Cerebellar nuclear complex (tissue), 1 donor: ENCODE results near the gene MPV17L2.

Experiments used
- DNase-seq, 2 experiments: peaks; one replicate each; lab custom pipeline; 2025; lab: John Stamatoyannopoulos, UW

Gene MPV17L2

GRCh38 chr19:18218600-18218999 is 25.6 kb downstream of the MPV17L2 start:
- DNase-seq = no peak

- DNase-seq = no peak
Observed at GRCh38 chr19:18219911-18220631, 27.1 kb downstream of the MPV17L2 start.

- DNase-seq = no peak
Observed at GRCh38 chr19:18220632-18221275, 27.7 kb downstream of the MPV17L2 start.

- DNase-seq = no peak
Observed at GRCh38 chr19:18221815-18222725, 29.1 kb downstream of the MPV17L2 start.

GRCh38 chr19:18223860-18224524 is 31.0 kb downstream of the MPV17L2 start:
- no peak for DNase-seq

- peak in 1 of 2 experiments; percentile 36 for DNase-seq
Observed at GRCh38 chr19:18224525-18225354, 31.7 kb downstream of the MPV17L2 start.

- DNase-seq = no peak
Observed at GRCh38 chr19:18225355-18225701, 32.3 kb downstream of the MPV17L2 start.

GRCh38 chr19:18225702-18226468 is 32.9 kb downstream of the MPV17L2 start, which contains the start of gene PDE4C:
Gene PDE4C, minus strand, starts transcription at chr19:18226438. Its CDS starts 23 bp downstream, at chr19:18226415.
- no peak for DNase-seq

- no peak for DNase-seq
Observed at GRCh38 chr19:18226956-18227780, 34.1 kb downstream of the MPV17L2 start.

- no peak for DNase-seq
Observed at GRCh38 chr19:18227781-18228271, 34.8 kb downstream of the MPV17L2 start.

GRCh38 chr19:18229474-18229873 is 36.5 kb downstream of the MPV17L2 start:
- DNase-seq = no peak

- DNase-seq = no peak
Observed at GRCh38 chr19:18229915-18230314, 36.9 kb downstream of the MPV17L2 start.

GRCh38 chr19:18230941-18231734 is 38.1 kb downstream of the MPV17L2 start:
- no peak for DNase-seq

GRCh38 chr19:18231775-18232174 is 38.8 kb downstream of the MPV17L2 start:
- no peak for DNase-seq

GRCh38 chr19:18232540-18233223 is 39.7 kb downstream of the MPV17L2 start:
- no peak for DNase-seq

- no peak for DNase-seq
Observed at GRCh38 chr19:18233224-18233825, 40.3 kb downstream of the MPV17L2 start.

- DNase-seq = no peak
Observed at GRCh38 chr19:18234194-18234593, 41.2 kb downstream of the MPV17L2 start.
